GM18907 (cell line): ENCODE data around the gene ZNF419.
"Not testable (repeated sequence)": the region's sequence is repeated elsewhere in the genome, so short reads cannot be mapped to it uniquely, and the experiment has no call there.

Experiments
- ATAC-seq: cut with Tn5 transposase; IDR thresholded peaks from one replicate; pipeline ENCODE4 v1.9.1; 2021; ENCODE audit warnings: mild to moderate bottlenecking, moderate library complexity; ENCODE audit not compliant: unreplicated experiment

Gene ZNF419

GRCh38 chr19:57487477-57488298 lies at the start of gene ZNF419:
TSS of gene ZNF419 (plus strand) at chr19:57487750. CDS start at chr19:57487951, 201 bp downstream.
- peak; percentile 96 for ATAC-seq

DNA sequence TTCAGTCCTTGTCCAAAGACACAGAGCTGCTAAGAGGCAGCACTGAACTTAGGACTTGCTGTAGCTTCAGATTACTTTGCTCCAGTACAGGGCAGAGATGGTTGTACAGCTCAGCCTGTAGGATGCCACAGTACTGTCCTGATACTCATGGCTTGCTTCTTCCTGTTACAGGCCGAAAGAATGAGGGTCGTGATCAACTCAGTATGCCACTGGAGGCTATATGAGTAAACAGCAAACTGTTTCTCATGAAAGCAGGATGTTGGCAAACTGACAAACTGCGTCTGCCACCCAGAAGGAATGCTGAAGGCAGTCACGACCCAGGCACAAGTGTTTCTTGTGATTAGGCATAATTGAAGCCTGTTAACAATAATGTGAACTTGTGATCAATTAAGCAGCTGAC lies 49.6 kb upstream of the ZNF419 start:
- no peak for ATAC-seq

GRCh38 chr19:57438925-57439324 lies 48.6 kb upstream of the ZNF419 start:
- no peak for ATAC-seq

DNA sequence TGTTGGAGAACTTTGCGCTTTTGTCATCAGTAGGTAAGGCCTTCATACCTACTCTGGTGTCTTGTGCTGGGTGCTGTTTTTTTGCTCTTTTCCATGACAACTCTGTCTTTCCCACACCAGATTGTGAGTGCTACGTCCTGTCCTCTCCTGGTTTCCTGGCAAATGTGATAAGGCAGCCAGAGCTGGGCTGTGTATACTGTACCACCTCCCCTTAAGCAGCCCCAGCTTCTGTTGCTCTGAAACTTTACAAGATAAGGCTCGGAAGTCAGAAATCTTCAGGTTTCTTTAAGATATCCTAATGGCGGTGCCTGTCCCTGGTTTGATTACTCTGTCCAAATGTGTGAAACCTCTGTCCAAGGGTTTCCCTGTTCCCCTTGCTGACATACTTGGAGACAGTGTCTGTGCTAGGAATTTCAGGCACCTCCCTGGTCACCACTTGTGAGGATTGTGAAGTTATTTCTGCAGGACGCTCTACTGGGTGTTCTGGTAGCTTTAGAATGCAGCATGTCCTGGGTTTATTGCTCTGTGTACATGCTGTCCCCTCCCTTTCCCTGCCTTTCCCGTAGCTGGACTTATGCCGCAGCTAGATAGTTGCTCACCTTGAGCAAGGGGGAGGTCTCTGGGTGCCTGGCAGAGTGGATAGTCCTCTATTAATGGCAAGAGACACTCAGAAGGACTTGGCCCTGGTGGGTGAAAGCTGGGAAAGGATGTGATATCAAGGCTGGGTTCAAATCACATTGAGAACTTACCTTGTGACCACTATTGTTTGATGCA lies 45.4 kb upstream of the ZNF419 start:
- ATAC-seq = no peak

GRCh38 chr19:57443121-57443696 lies 44.3 kb upstream of the ZNF419 start:
- ATAC-seq = no peak

DNA sequence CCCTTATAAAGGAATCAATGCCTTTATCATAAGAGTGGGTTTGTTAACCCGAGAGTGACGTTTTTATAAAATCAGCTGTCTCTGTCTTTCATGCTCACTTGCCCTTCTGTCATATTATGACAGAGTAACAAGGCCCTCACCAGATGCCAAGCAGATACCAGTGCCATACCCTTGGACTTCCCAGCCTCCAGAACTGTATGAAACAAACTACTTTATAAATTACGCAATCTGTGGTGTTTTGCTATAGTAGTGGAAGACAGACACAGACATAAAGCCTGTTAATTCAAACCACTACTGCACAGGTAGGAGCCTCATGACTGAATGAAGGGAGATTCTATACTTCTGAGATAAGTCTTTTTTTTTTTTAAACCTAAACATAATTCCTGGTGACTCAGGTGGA lies 35.2 kb upstream of the ZNF419 start:
- no peak for ATAC-seq

GRCh38 chr19:57465680-57466381 lies 21.7 kb upstream of the ZNF419 start:
- ATAC-seq = no peak

DNA sequence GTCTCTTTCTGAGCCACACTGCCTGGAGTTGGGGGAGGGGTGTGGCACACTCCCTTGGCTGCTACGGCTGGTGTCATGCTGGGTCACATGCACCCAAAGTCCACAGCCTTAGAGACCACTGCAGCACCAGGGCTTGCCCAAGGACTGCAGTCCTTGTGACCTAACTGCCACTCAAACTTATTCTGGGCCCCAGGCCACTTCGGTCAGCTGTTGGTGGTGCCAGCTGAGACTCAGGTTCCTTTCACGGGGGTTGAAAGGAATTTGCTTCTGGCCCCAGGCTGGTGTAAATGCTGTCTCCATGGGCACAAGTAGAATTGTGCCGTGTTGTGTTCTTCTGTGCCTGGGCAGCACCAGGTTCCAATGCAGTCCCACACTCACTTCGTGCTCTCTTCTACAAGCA lies 21.1 kb upstream of the ZNF419 start:
- no peak for ATAC-seq

DNA sequence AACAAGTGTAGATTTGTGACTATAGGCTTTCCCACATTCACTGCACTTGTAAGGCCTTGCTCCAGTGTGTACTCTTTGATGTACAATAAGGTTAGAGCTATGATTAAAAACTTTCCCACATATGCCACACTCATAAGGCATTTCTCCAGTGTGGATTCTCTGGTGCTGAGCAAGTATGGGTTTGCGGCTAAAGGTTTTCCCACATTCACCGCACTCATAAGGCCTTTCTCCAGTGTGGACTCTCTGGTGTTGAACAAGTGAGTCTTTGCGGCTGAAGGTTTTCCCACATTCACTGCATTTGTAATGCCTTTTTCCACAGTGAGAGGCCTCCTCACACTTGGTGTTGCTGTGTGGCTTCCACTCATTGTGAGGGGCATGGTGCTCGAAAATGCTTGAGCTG lies 13.9 kb upstream of the ZNF419 start:
- no peak for ATAC-seq

DNA sequence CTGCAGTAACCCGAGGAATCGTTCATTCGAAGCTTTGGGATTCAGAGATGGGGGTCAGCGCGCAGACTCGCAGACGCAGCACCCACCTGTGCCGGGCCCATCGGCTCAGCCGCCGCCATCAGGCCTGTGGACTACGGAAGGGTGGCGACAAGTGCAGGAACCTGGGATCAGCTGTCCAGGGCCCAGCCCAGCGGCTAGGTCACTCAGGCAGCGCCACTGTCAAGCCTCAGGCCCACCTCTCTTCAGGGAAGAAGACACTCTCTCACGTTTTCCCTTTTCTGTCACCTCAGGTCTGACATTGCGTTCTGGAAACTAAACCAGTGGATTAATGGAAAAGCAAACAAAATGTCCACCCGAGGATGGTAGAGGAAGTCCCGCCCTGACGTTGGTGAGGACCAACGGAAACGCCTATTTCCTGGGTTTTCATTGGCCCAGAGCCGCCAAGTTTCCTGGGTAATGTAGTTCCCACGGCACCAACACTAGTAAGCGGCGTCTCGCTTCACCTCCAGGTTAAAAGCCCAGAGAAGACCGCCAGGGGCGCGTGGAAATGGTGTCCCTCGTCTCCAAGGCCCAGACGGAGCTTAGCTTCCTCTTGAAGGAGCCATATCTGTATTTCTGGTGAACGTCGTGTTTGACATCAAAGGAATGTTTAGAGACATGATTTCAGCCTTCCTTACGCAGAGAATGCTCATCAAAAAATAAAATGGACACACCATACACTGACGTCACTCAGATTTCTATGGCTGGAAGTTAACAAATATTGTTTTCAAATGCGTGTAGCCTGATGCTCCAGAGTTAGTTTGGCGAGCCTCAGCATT lies 10.2 kb upstream of the ZNF419 start, which contains the start of gene ZNF772:
ZNF772 (minus strand) TSS at position 376 of the 818 bp plus-strand sequence; CDS start at position 119, 257 bp downstream.
- ATAC-seq = peak; percentile 93

- ATAC-seq = not testable (repeated sequence)
Observed at GRCh38 chr19:57488299-57488644, 722 bp downstream of the ZNF419 start.

DNA sequence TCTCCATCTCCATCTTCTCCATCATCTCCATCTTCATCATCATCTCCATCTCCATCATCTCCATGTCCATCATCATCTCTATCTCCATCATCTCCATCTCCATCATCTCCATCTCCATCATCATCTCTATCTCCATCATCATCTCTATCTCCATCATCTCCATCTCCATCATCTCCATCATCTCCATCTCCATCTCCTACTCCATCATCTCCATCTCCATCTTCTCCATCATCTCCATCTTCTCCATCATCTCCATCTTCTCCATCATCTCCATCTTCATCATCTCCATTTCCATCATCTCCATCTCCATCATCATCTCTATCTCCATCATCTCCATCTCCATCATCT lies 11.8 kb downstream of the ZNF419 start:
- not testable (repeated sequence) for ATAC-seq

- ATAC-seq = peak; percentile 98
Observed at GRCh38 chr19:57499680-57500395, 12.3 kb downstream of the ZNF419 start, which contains the start of gene ZNF773. TSS of gene ZNF773 (plus strand) at chr19:57499938. CDS start at chr19:57500081, 143 bp downstream.

- not testable (repeated sequence) for ATAC-seq
Observed at GRCh38 chr19:57500400-57500799, 12.8 kb downstream of the ZNF419 start.

- no peak for ATAC-seq
Observed at GRCh38 chr19:57506163-57506562, 18.6 kb downstream of the ZNF419 start.

- no peak for ATAC-seq
Observed at GRCh38 chr19:57511484-57511883, 23.9 kb downstream of the ZNF419 start.

DNA sequence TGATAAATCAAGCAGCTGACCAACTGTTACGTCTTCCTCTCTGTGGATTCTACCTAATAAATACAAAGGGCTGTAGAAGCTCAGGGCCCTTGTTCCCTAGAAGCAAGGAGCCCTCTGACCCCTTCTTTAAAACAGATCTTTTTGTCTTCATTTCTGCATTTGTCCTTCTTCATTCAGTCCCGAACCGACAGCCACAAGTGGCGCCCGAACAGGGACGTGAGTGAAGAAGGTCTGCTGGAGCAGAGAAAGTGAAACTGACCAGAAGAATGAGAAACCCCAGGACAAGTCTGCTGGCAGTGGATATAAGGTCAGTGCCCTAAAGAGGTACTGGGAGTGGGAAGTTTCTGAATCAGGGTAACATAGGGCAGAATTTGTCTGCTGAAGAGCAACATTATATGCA lies 25.3 kb downstream of the ZNF419 start:
- no peak for ATAC-seq

GRCh38 chr19:57515255-57515654 lies 27.7 kb downstream of the ZNF419 start:
- ATAC-seq = no peak

- not testable (repeated sequence) for ATAC-seq
Observed at GRCh38 chr19:57518021-57518420, 30.5 kb downstream of the ZNF419 start.
